Nucleus accumbens (tissue), 56 donors: Measurements from ENCODE around the gene EVI5.
"Not testable (repeated sequence)": the region's sequence is repeated elsewhere in the genome, so short reads cannot be mapped to it uniquely, and the experiment has no call there.

Source experiments
- DNase-seq, 56 donors: peaks; one replicate each; lab custom pipeline; 2025; lab: John Stamatoyannopoulos, UW

EVI5 gene

GRCh38 chr1:92587445-92587844, 197.5 kb downstream of the EVI5 start:
- no peak for DNase-seq

- no peak for DNase-seq
Observed at GRCh38 chr1:92585831-92586230, 199.1 kb downstream of the EVI5 start.

- DNase-seq, result not testable (repeated sequence)
Observed at GRCh38 chr1:92584810-92585209, 200.1 kb downstream of the EVI5 start.

- no peak for DNase-seq
Observed at GRCh38 chr1:92583821-92584760, 200.8 kb downstream of the EVI5 start.

- DNase-seq, result peak in 21 of 56 donors; percentile 1 to 27 (median 4)
Observed at GRCh38 chr1:92577261-92577895, 207.5 kb downstream of the EVI5 start.

GRCh38 chr1:92575123-92575522, 209.8 kb downstream of the EVI5 start:
- DNase-seq, result no peak

GRCh38 chr1:92572520-92572919, 212.4 kb downstream of the EVI5 start:
- no peak for DNase-seq

- DNase-seq, result no peak
Observed at GRCh38 chr1:92571578-92571977, 213.3 kb downstream of the EVI5 start.

- no peak for DNase-seq
Observed at GRCh38 chr1:92567211-92567868, 217.6 kb downstream of the EVI5 start.

- DNase-seq, result no peak
Observed at GRCh38 chr1:92563457-92564216, 221.3 kb downstream of the EVI5 start.

- no peak for DNase-seq
Observed at GRCh38 chr1:92556350-92556749, 228.6 kb downstream of the EVI5 start.

- DNase-seq, result no peak
Observed at GRCh38 chr1:92554216-92554615, 230.7 kb downstream of the EVI5 start.

- no peak for DNase-seq
Observed at GRCh38 chr1:92551916-92552315, 233.0 kb downstream of the EVI5 start.

GRCh38 chr1:92544756-92545165, 240.1 kb downstream of the EVI5 start:
- no peak for DNase-seq

- no peak for DNase-seq
Observed at GRCh38 chr1:92543131-92544055, 241.5 kb downstream of the EVI5 start.

GRCh38 chr1:92538413-92539061, 246.4 kb downstream of the EVI5 start:
- DNase-seq, result no peak

GRCh38 chr1:92538048-92538412, 246.9 kb downstream of the EVI5 start:
- no peak for DNase-seq

- DNase-seq, result no peak
Observed at GRCh38 chr1:92536980-92537884, 247.7 kb downstream of the EVI5 start.
